GM10266 (cell line): ENCODE data around the gene FAM161A.

Experiments used
- DNase-seq: peaks from one replicate; pipeline ENCODE4 v3.0.0; 2012; ENCODE audit errors: extremely low spot score
- TF ChIP-seq, protein P1 (sequence below): IDR thresholded peaks from 2 replicates; pipeline ENCODE4 v1.5.1; 2012; ENCODE audit warnings: mild to moderate bottlenecking, low read depth; ENCODE audit not compliant: control insufficient read depth, insufficient read depth; ENCODE audit errors: missing control alignments

Gene FAM161A

GRCh38 chr2:61789807-61790602, 63.9 kb downstream of the FAM161A start:
- DNase-seq: no peak
- TF ChIP-seq, protein P1, sequence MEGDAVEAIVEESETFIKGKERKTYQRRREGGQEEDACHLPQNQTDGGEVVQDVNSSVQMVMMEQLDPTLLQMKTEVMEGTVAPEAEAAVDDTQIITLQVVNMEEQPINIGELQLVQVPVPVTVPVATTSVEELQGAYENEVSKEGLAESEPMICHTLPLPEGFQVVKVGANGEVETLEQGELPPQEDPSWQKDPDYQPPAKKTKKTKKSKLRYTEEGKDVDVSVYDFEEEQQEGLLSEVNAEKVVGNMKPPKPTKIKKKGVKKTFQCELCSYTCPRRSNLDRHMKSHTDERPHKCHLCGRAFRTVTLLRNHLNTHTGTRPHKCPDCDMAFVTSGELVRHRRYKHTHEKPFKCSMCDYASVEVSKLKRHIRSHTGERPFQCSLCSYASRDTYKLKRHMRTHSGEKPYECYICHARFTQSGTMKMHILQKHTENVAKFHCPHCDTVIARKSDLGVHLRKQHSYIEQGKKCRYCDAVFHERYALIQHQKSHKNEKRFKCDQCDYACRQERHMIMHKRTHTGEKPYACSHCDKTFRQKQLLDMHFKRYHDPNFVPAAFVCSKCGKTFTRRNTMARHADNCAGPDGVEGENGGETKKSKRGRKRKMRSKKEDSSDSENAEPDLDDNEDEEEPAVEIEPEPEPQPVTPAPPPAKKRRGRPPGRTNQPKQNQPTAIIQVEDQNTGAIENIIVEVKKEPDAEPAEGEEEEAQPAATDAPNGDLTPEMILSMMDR: no peak

- DNase-seq: no peak
- TF ChIP-seq, protein P1: no peak
These were observed 65.8 kb downstream of the FAM161A start for GRCh38 chr2:61787941-61788563.

GRCh38 chr2:61786876-61787275, 67.0 kb downstream of the FAM161A start:
- TF ChIP-seq, protein P1: no peak
- no peak for DNase-seq

GRCh38 chr2:61785583-61785982, 68.3 kb downstream of the FAM161A start:
- TF ChIP-seq, protein P1: no peak
- no peak for DNase-seq

- TF ChIP-seq, protein P1: no peak
These were observed 69.2 kb downstream of the FAM161A start for GRCh38 chr2:61784643-61785042.

DNA sequence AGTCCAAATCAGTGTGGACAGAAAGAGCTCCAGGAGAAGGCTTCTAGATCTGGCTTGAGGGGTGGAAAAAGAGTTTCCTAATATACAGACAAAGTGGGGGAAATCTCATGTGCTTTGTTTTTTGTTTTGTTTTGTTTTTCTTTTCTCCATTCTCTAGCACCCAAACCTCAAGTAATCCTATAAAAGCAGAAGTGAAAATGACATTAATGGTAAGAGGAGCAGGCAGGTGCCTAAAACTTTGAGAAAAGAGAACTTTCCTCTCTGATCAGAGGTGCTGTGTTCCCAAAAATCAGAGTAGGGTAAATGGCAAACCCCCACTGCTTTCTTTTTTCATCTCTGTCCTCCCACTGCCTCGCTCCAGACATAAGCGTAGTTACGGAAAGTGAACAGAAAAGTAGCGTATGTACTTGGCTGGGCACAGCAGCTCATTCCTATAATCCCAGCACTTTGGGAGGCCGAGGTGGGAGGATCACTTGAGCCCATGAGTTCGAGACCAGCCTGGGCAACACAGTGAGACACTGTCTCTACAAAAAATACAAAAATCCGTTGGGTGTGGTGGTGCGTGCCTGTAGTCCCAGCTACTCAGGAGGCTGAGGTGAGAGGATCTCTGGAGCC, 77.8 kb downstream of the FAM161A start:
- TF ChIP-seq, protein P1: no peak
- peak; percentile 43 for DNase-seq

More at GRCh38 chr2:61784643-61785042, 69.2 kb downstream of the FAM161A start:
- no peak for DNase-seq
